HEK293 (cell line): Measurements from ENCODE around the gene PARD3B.

Experiments
- CTCF ChIA-PET: fragments of 350-600 bp; formaldehyde crosslinking; extraction: SDS; loops from one replicate; lab custom pipeline; 2021; ENCODE audit warnings: antibody characterized with exemption; lab: Yijun Ruan, JAX
- POLR2A ChIA-PET: fragments of 300-600 bp; formaldehyde crosslinking; extraction: SDS; loops from one replicate; lab custom pipeline; 2020; ENCODE audit warnings: antibody characterized with exemption, inconsistent platforms; lab: Yijun Ruan, JAX
- H3K27ac ChIP-seq: fragments of 200-500 bp; sonication (Bioruptor generic); 2 replicates; pipeline ENCODE4 v1.5.1; 2014; ENCODE audit warnings: low read depth, low read length, control low read depth, inconsistent platforms; ENCODE audit errors: extremely low read depth
- H3K36me3 ChIP-seq, 2 experiments: fragments of 200-500 bp in 1 of 2; sonication (Bioruptor generic) in 1 of 2; 1 replicate in 1 of 2; 2 replicates in 1 of 2; pipeline ENCODE4 v1.5.1; 2014 to 2017; ENCODE audit warnings: inconsistent platforms in 2 of 2, low read length in 2 of 2; ENCODE audit not compliant: control insufficient read depth in 2 of 2, insufficient read depth in 1 of 2
- H3K4me1 ChIP-seq: fragments of 200-500 bp; sonication (Bioruptor generic); 2 replicates; pipeline ENCODE4 v1.5.1; 2014; ENCODE audit warnings: mild to moderate bottlenecking, low read length, inconsistent platforms; ENCODE audit not compliant: control insufficient read depth, insufficient read depth
- H3K4me3 ChIP-seq: 2 replicates; pipeline ENCODE4 v1.5.1; 2011; ENCODE audit warnings: low read depth, mild to moderate bottlenecking, control low read depth, low read length, moderate library complexity
- H3K9me3 ChIP-seq: fragments of 200-500 bp; sonication (Bioruptor generic); 2 replicates; pipeline ENCODE4 v1.5.1; 2014; ENCODE audit warnings: low read depth, low read length, inconsistent platforms; ENCODE audit not compliant: control insufficient read depth, insufficient read depth
- MYNN ChIP-seq: fragments of 450-650 bp; formaldehyde crosslinking; IDR thresholded peaks from 2 replicates; pipeline ENCODE4 v1.5.1; 2016; ENCODE audit warnings: missing biosample characterization, missing genetic modification characterization, borderline replicate concordance
- SCRT1 ChIP-seq: fragments of 450-650 bp; formaldehyde crosslinking; IDR thresholded peaks from 2 replicates; pipeline ENCODE4 v1.5.1; 2016; ENCODE audit warnings: missing biosample characterization, missing genetic modification characterization, borderline replicate concordance
- SETDB1 ChIP-seq: IDR thresholded peaks from one replicate; pipeline ENCODE4 v1.6.1; 2017; ENCODE audit warnings: mild to moderate bottlenecking, low read length, moderate library complexity, mixed read lengths; ENCODE audit not compliant: insufficient read length
- SP3 ChIP-seq: fragments of 450-650 bp; formaldehyde crosslinking; IDR thresholded peaks from 2 replicates; pipeline ENCODE4 v1.5.1; 2016; ENCODE audit warnings: missing biosample characterization, missing genetic modification characterization
- SP7 ChIP-seq: fragments of 450-650 bp; formaldehyde crosslinking; IDR thresholded peaks from 2 replicates; pipeline ENCODE4 v1.5.1; 2016; ENCODE audit warnings: missing biosample characterization, missing genetic modification characterization
- ZBTB20 ChIP-seq: fragments of 450-650 bp; formaldehyde crosslinking; IDR thresholded peaks from 2 replicates; pipeline ENCODE4 v1.5.1; 2016; ENCODE audit warnings: missing biosample characterization, missing genetic modification characterization
- ZFHX2 ChIP-seq: fragments of 450-650 bp; formaldehyde crosslinking; conservative IDR thresholded peaks from 2 replicates; pipeline ENCODE4 v1.5.1; 2016; ENCODE audit warnings: missing biosample characterization, missing genetic modification characterization
- ZIC2 ChIP-seq: fragments of 450-650 bp; formaldehyde crosslinking; IDR thresholded peaks from 2 replicates; pipeline ENCODE4 v1.5.1; 2016; ENCODE audit warnings: missing biosample characterization, missing genetic modification characterization
- ZNF10 ChIP-seq: fragments of 450-650 bp; formaldehyde crosslinking; IDR thresholded peaks from 2 replicates; pipeline ENCODE4 v1.5.1; 2017; ENCODE audit warnings: missing biosample characterization, missing genetic modification characterization
- ZNF184 ChIP-seq: fragments of 450-650 bp; IDR thresholded peaks from 2 replicates; pipeline ENCODE4 v1.5.1; 2018; ENCODE audit warnings: missing biosample characterization, mild to moderate bottlenecking, missing genetic modification characterization
- ZNF223 ChIP-seq: fragments of 450-650 bp; formaldehyde crosslinking; IDR thresholded peaks from 2 replicates; pipeline ENCODE4 v1.5.1; 2016; ENCODE audit warnings: missing biosample characterization, missing genetic modification characterization
- ZNF266 ChIP-seq: fragments of 450-650 bp; formaldehyde crosslinking; IDR thresholded peaks from 2 replicates; pipeline ENCODE4 v1.5.1; 2016; ENCODE audit warnings: missing biosample characterization, missing genetic modification characterization, low read depth
- ZNF341 ChIP-seq: fragments of 450-650 bp; formaldehyde crosslinking; IDR thresholded peaks from 2 replicates; pipeline ENCODE4; 2016; ENCODE audit warnings: low read depth, missing biosample characterization, missing genetic modification characterization
- ZNF433 ChIP-seq: fragments of 450-650 bp; formaldehyde crosslinking; IDR thresholded peaks from 2 replicates; pipeline ENCODE4 v1.5.1; 2016; ENCODE audit warnings: missing biosample characterization, missing genetic modification characterization, low read depth
- ZNF549 ChIP-seq: fragments of 450-650 bp; IDR thresholded peaks from 2 replicates; pipeline ENCODE4 v1.5.1; 2018; ENCODE audit warnings: missing biosample characterization, missing genetic modification characterization, mild to moderate bottlenecking, inconsistent platforms, moderate library complexity
- ZNF555 ChIP-seq: fragments of 450-650 bp; formaldehyde crosslinking; conservative IDR thresholded peaks from 2 replicates; pipeline ENCODE4 v1.5.1; 2017; ENCODE audit warnings: missing biosample characterization, mild to moderate bottlenecking, missing genetic modification characterization, inconsistent platforms
- ZNF654 ChIP-seq: fragments of 450-650 bp; formaldehyde crosslinking; IDR thresholded peaks from 2 replicates; pipeline ENCODE4 v1.5.1; 2016; ENCODE audit warnings: low read depth, missing biosample characterization, missing genetic modification characterization
- ZNF707 ChIP-seq: fragments of 450-650 bp; formaldehyde crosslinking; IDR thresholded peaks from 2 replicates; pipeline ENCODE4 v1.5.1; 2016; ENCODE audit warnings: missing biosample characterization, missing genetic modification characterization
- ZNF777 ChIP-seq: fragments of 450-650 bp; formaldehyde crosslinking; IDR thresholded peaks from 2 replicates; pipeline ENCODE4 v1.5.1; 2017; ENCODE audit warnings: missing biosample characterization, missing genetic modification characterization, borderline replicate concordance
- ZNF785 ChIP-seq: fragments of 450-650 bp; formaldehyde crosslinking; IDR thresholded peaks from 2 replicates; pipeline ENCODE4 v1.5.1; 2016; ENCODE audit warnings: missing biosample characterization, missing genetic modification characterization
- ZSCAN23 ChIP-seq: fragments of 450-650 bp; formaldehyde crosslinking; IDR thresholded peaks from 2 replicates; pipeline ENCODE4 v1.5.1; 2016; ENCODE audit warnings: missing biosample characterization, missing genetic modification characterization
- ZXDB ChIP-seq: fragments of 450-650 bp; formaldehyde crosslinking; IDR thresholded peaks from 2 replicates; pipeline ENCODE4 v1.5.1; 2016; ENCODE audit warnings: missing biosample characterization, missing genetic modification characterization
- TF ChIP-seq, protein P1 (sequence below): fragments of 450-650 bp; formaldehyde crosslinking; IDR thresholded peaks from 2 replicates; pipeline ENCODE4 v1.5.1; 2017; ENCODE audit warnings: missing biosample characterization, missing genetic modification characterization
- TF ChIP-seq, protein P2 (sequence below): fragments of 450-650 bp; formaldehyde crosslinking; IDR thresholded peaks from 2 replicates; pipeline ENCODE4 v1.5.1; 2016; ENCODE audit warnings: missing biosample characterization, missing genetic modification characterization
- TF ChIP-seq, protein P3 (sequence below): fragments of 450-650 bp; formaldehyde crosslinking; IDR thresholded peaks from 2 replicates; pipeline ENCODE4 v1.5.1; 2016; ENCODE audit warnings: missing biosample characterization, missing genetic modification characterization

The PARD3B gene

DNA sequence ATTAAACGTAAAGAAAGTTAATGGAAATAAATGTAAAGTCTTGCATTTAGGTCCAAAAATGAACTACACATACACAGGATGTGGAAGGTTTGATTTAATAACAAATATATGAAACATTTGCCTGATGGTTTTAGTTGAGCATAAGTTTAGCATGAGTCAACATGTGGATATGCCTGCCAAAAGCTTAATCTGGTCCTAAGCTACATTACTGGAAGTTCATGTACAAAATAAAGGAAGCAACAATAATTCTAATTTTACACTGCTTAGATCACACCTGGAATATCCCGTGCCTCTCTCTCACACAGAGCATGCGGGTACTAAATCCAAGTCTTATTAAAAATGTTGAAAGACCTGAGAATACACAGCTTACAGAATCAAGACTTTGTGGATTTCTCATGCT lies 860.5 kb downstream of the PARD3B start:
- no peak overlapping the region for H3K27ac ChIP-seq
- no peaks in the 10 kb centered on the region for H3K9me3 ChIP-seq
- ChIA-PET POLR2A (interaction anchor here (0.6 kb wide), 1 partner anchor 20 kb away, joined by 5 read pairs; no protein-coding TSS in a partner anchor), CTCF (no interaction called here)
- no peaks in the 10 kb centered on the region; the same call in 1 of the 2 replicates for H3K4me1 ChIP-seq
- no peak overlapping the region for H3K4me3 ChIP-seq
- H3K36me3 ChIP-seq = no peaks in the 10 kb centered on the region
- TF ChIP-seq ZNF266 (tag by site-specific recombination) = no peak
- TF ChIP-seq ZNF654 (tag by site-specific recombination) = no peak
- TF ChIP-seq ZNF707 = no peak
- TF ChIP-seq ZNF555 (tag by site-specific recombination) = no peak
- TF ChIP-seq ZNF777 = no peak
- TF ChIP-seq ZNF184 = no peak
- TF ChIP-seq ZIC2 (tag by site-specific recombination) = no peak
- TF ChIP-seq, protein P1, sequence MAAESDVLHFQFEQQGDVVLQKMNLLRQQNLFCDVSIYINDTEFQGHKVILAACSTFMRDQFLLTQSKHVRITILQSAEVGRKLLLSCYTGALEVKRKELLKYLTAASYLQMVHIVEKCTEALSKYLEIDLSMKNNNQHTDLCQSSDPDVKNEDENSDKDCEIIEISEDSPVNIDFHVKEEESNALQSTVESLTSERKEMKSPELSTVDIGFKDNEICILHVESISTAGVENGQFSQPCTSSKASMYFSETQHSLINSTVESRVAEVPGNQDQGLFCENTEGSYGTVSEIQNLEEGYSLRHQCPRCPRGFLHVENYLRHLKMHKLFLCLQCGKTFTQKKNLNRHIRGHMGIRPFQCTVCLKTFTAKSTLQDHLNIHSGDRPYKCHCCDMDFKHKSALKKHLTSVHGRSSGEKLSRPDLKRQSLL (tag by site-specific recombination) = no peak
- no peak for TF ChIP-seq SCRT1 (tag by site-specific recombination)
- TF ChIP-seq ZXDB (tag by site-specific recombination) = no peak
- no peak for TF ChIP-seq ZBTB20 (tag by site-specific recombination)

DNA sequence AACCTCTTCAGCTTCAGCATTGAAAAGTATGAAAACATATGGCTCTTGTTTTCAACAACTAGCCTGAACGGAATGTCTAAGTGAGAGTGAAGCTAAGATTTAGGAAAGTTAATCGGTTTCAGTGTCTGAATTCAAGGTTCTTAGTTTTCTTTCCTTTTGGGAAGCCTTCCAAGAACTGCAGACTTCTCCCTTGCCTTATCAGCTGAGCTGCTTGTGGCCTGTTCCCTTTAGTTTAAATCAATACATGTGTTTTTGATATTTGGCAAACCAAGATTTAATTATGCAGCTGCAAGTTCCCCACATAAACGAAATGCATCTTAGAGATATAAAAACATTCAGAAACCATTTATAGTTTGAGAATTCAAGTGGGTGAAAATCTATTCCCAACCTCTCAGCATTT lies 862.7 kb downstream of the PARD3B start:
- no peak for TF ChIP-seq ZNF10 (tag by site-specific recombination)
- no peak for TF ChIP-seq ZSCAN23 (tag by site-specific recombination)
- TF ChIP-seq SP3 (tag by site-specific recombination) = no peak
- TF ChIP-seq, protein P1 (tag by site-specific recombination) = no peak
- TF ChIP-seq, protein P2, sequence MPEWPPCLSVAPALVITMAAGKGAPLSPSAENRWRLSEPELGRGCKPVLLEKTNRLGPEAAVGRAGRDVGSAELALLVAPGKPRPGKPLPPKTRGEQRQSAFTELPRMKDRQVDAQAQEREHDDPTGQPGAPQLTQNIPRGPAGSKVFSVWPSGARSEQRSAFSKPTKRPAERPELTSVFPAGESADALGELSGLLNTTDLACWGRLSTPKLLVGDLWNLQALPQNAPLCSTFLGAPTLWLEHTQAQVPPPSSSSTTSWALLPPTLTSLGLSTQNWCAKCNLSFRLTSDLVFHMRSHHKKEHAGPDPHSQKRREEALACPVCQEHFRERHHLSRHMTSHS (tag by site-specific recombination) = no peak
- TF ChIP-seq ZNF341 (tag by site-specific recombination) = no peak
- TF ChIP-seq, protein P3, sequence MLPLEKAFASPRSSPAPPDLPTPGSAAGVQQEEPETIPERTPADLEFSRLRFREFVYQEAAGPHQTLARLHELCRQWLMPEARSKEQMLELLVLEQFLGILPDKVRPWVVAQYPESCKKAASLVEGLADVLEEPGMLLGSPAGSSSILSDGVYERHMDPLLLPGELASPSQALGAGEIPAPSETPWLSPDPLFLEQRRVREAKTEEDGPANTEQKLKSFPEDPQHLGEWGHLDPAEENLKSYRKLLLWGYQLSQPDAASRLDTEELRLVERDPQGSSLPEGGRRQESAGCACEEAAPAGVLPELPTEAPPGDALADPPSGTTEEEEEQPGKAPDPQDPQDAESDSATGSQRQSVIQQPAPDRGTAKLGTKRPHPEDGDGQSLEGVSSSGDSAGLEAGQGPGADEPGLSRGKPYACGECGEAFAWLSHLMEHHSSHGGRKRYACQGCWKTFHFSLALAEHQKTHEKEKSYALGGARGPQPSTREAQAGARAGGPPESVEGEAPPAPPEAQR (tag by site-specific recombination) = no peak
- TF ChIP-seq SETDB1 = no peak
- TF ChIP-seq MYNN = no peak
- no peak for TF ChIP-seq SP7 (tag by site-specific recombination)
- no peak for TF ChIP-seq ZNF223 (tag by site-specific recombination)
- TF ChIP-seq ZBTB20 (tag by site-specific recombination) = no peak
- TF ChIP-seq ZFHX2 = no peak
- TF ChIP-seq ZNF433 (tag by site-specific recombination) = no peak
- no peak for TF ChIP-seq ZNF785
- no peak for TF ChIP-seq ZNF549 (tag by site-specific recombination)
- Histone ChIP-seq H3K4me1 (no peaks in the 10 kb centered on the region; the same call in 1 of the 2 replicates), H3K9me3 (no peaks in the 10 kb centered on the region), H3K27ac (no peak overlapping the region), H3K36me3 (no peaks in the 10 kb centered on the region), H3K4me3 (no peak overlapping the region)
- POLR2A ChIA-PET = no interaction called here
- CTCF ChIA-PET = interaction anchor here (0.6 to 1.2 kb wide), 2 partner anchors 22 to 71 kb away, joined by 3 read pairs; no protein-coding TSS in a partner anchor
